GM18873 (cell line): Measurements from ENCODE around the gene PHF21B.
"Not testable (repeated sequence)": the region's sequence is repeated elsewhere in the genome, so short reads cannot be mapped to it uniquely, and the experiment has no call there.

Source experiments
- ATAC-seq: cut with Tn5 transposase; IDR thresholded peaks from one replicate; pipeline ENCODE4 v1.9.1; 2021; ENCODE audit warnings: mild to moderate bottlenecking, moderate library complexity, moderate number of reproducible peaks; ENCODE audit not compliant: unreplicated experiment, low FRiP score

Gene PHF21B

GRCh38 chr22:44884968-44885805 lies 124.6 kb downstream of the PHF21B start:
- no peak for ATAC-seq

DNA sequence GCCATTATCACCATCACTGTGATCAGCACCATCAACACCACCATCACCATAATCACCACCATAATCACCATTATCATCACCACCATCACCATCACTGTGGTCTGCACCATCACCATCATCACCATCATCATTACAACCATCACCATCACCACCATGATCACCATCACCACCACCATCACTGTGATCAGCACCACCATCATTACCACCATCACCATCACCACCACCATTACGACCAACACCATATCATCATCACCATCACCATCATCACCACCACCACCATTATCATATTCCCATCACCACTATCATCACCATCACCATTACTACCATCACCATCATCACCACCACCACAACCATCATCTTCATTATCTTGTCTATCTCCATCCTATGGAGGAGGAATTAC lies 125.2 kb downstream of the PHF21B start:
- no peak for ATAC-seq

DNA sequence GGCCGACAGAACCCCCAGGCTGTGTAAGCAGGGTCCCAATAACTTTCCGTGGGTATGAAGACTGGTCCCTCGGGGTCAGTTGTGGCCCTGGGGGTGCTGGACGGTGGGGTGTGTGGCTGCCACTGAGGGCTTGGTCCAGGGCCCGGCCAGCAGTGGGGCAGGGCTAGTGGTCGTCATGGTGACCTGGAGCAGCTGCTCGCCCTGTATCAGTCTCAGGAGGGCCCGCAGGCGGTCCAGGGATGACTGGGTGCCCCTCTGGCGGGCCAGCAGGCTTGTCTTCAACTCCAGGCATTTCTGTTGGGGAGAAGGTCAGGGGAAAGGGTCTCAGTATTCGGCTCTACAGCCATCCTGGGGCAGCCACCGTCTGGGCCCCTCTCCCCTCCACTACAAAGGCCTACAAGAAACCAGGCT lies 126.8 kb downstream of the PHF21B start:
- no peak for ATAC-seq

GRCh38 chr22:44882226-44882905 lies 127.4 kb downstream of the PHF21B start:
- no peak for ATAC-seq

GRCh38 chr22:44881624-44882023 lies 128.2 kb downstream of the PHF21B start:
- ATAC-seq = no peak

DNA sequence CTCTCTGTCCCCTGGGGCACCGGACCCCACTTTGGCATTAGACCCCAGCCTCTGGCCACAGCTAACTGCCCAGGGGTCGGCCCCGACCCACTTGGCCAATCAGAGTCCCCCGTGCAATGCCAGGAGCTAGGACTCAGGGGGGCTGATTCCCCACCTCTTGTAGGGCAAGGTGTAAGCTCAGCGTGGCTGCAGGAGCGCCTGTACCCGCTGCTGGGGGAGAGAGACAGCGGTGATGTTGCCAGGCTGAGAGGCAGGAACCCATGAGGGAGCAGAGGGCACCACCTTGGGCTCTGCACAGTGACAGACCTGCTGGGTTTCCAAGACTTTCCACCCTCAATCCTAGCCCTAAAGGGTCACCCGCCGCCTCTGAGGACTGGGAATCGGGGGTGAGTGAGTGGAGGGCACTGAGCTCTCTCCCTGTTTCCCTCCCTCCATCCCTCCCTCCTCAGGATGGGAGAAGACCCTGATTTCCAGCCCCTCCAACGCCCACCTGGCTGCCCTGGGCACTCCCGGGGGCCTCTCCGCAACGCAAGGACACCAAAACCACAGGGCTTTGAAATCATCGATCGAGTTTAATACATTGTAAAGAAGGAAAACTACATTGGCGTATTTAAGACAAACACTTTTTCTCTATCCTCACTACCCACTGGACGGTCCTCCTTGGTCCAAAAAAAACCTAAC lies 129.1 kb downstream of the PHF21B start:
- ATAC-seq = no peak

DNA sequence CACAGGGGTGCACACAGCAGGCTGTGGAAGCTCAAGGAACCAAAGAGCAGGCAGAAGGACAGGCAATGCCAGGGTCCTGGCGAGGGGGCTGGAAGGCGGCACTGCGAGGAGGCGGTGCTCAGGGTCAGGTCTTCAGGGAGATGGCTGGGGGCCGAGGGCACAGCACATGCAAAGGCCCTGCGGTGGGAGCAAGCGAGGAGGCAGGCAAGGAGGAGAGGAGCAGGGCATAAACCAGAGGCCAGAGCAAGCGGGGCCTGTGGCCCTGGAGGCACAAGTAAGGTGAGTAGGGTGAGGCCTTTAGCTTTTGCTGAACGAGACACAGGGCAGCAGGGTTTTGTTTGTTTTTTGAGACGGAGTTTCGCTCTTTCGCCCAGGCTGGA lies 130.5 kb downstream of the PHF21B start:
- no peak for ATAC-seq

DNA sequence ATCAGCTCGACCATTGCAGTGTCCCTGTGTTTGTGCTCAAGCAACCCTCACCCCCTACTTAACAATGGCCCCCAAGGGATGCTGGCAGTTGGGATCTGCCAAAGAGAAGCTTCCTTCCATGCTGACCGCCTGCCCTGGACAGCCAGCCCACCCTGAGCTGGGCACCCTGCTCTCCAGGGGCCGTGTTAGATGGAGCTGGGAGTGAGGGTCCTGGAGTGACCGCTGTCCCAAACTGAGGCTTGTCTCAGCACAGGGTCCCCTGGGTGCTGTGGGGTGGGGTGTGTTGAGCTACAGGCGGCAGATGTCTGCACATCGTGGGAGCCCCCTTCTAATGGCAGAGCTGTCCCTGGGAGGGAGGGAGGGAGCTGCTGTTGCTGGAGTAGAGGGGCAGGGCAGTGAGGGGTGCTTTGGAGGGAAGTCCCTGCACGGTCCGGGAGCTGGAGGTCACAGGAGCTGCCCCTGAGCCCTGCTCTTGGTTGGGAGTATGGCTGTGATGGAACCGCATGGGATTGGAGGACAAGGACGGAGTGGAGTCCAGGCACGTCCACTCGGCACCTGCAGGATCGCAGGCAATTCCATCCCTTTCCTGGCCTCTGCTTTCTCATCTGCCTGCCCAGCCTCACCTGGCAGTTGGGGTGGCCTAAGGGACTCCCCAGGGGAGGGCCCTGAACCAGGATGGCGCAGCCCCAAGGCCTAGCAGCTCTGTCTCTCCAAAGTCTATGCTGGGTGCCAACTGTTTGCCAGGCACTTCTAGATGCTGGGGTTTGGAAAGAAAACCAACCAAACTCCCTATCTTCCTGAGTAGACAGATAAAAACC lies 131.1 kb downstream of the PHF21B start:
- ATAC-seq = no peak

DNA sequence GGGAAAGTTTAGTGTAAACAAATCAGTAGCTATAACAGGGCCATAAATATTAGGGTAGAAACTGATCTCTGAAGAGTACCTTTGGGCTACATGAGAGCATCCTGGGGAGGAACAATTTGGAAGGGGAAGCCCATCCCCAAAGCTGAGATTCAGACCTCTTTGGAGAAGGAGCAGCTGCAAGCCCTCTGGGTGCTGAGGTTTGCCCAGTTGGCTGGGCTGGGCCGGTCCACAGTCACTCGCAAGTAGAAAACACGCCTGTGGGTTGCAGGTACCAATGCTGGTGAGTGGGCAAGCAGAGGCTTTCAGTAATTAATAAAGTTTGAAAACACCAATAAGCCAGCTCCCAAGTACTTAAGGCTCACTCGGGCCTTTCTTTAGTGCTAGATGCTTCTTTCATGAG lies 132.9 kb downstream of the PHF21B start:
- no peak for ATAC-seq

DNA sequence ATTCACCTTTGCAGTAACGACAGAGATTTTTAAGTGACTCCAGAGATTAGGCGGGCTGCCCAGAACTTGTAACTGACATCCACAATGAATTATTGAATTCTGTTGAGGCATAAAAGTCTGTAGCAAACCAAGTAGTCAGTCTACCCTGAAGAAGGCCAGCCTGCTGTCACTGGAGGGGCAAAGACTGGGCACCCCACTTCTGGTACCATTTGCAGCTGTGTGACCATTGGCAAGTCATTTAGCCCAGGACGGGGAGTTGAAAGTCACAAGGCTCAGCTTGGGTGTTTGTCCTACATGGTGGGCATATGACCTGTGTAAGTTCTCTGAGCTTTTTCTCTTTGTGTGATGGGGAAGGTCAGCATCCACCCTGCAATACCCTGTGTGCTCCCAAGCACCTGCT lies 138.0 kb downstream of the PHF21B start:
- ATAC-seq = no peak

DNA sequence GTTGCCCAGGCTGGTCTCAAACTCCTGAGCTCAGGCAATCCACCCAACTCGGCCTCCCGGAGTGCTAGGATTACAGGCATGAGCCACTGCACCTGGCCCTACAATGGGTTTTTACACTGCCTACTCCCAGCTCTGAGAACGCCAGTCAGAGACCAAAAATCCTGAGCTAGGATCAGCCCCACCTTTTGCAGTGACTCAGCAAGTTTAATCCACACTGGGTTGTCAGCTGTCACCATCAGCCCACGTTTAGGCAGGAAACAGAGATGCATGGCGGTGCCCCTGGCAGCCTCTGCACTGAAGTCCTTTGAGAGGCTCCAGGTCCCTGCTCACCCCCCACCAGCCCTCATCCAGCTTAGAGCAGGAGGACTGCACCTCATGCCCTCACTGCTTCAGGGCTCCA lies 139.8 kb downstream of the PHF21B start:
- no peak for ATAC-seq

DNA sequence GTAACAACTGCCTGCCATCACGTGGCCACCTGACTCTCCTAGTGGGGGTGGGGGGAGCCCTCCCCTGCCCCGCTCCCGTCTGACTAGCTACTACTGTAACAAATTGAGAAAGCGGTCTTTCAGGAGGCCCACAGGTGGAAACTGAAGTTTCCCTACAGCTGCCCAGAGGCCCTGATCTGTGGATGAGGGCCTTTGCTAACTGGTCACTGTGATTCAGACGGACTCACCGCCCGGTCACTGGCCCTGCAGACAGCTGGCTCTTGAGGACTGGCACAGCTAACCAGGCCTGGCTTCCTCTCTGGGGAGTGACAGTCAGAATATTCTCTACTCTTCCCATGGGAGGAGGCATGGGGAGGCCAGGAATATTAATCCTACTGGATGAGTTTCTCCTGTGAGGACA lies 140.6 kb downstream of the PHF21B start:
- no peak for ATAC-seq

DNA sequence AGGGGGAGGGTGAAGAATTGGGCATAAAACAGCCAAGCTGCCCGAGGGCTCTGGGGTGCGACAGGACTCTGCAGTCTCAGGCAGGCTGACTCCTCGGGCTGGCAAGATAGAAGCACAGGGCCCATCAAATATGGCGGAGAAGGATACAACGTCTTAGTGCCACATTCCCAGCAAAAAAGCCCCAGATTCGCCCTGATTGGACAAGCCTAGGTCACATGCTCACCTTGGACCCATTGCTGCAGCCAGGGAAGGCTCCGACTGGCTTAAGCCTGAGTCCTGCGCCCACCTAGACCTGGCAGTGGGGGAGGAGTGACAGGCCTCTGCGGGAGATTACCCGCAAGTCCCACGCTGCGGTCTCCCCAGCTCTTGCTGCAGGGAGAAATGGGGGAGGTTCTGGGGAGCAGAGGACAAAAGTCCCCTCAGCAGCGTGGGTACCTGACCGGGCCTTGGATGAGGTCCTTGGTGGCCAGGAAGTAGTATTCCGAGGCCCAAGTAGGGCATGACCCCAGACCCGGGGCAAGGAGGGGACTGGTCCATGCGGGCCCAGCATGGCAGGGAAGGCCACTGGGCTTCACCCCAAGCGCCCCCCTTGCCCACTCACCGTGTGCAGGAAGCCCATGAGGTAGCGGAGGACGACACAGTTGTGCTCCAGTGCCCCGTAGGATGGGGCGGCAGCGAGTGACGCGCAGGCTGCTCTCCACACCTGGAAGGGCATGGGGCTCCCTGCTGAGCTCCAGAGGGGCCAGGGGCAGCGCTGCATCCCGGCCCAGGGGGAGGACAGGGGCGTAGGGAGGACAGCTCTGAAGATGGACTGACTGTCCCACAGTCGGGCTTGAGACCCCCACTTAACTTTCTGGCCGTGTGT lies 144.4 kb downstream of the PHF21B start:
- ATAC-seq = no peak

GRCh38 chr22:44862981-44863860 lies 146.6 kb downstream of the PHF21B start:
- no peak for ATAC-seq

DNA sequence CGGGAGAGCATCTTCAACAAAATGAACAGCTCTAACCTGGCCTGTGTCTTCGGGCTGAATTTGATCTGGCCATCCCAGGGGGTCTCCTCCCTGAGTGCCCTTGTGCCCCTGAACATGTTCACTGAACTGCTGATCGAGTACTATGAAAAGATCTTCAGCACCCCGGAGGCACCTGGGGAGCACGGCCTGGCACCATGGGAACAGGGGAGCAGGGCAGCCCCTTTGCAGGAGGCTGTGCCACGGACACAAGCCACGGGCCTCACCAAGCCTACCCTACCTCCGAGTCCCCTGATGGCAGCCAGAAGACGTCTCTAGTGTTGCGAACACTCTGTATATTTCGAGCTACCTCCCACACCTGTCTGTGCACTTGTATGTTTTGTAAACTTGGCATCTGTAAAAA lies 147.5 kb downstream of the PHF21B start:
- ATAC-seq = no peak

- ATAC-seq = no peak
These were observed 148.6 kb downstream of the PHF21B start for GRCh38 chr22:44861245-44861644.

- no peak for ATAC-seq
These were observed 149.5 kb downstream of the PHF21B start for GRCh38 chr22:44860311-44860710.

GRCh38 chr22:44859641-44860040 lies 150.2 kb downstream of the PHF21B start:
- ATAC-seq = no peak

DNA sequence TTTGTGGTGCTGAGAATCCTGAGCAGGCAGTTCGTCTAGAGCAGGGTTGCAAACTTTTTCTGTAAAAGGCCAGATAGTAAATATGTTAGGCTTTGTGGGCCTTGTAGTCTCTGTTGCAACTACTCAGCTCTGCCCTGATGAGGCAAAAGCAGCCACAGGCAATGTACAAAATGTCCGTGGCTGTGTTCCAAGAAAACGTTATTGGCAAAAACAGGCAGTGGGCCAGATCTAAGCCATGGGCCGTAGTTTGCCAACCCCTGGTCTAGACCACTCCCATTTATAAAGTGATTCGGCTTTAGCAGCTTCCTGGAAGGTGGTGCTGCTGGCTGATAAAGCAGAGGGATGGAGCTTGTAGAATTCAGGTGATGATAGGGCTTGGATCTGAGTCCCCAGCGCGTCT lies 151.0 kb downstream of the PHF21B start:
- not testable (repeated sequence) for ATAC-seq
